Central memory CD8-positive, alpha-beta T cell (primary cell): ENCODE results near the gene ROM1.
"Not testable (repeated sequence)": the region's sequence is repeated elsewhere in the genome, so short reads cannot be mapped to it uniquely, and the experiment has no call there.

ENCODE experiments used
- ATAC-seq: fragments of 150-1000 bp; cut with Tn5 transposase; replicated peaks from 2 replicates; pipeline ENCODE4 v1.10.0; 2022; ENCODE audit warnings: mild to moderate bottlenecking, moderate FRiP score, moderate number of reproducible peaks; ENCODE audit not compliant: poor library complexity, severe bottlenecking; ENCODE audit errors: extremely low read depth
- DNase-seq, 2 donors: peaks; one replicate each; pipeline ENCODE4 v3.0.0; 2021; ENCODE audit warnings: low spot score in 2 of 2
- H3K27ac Mint-ChIP-seq: one replicate; pipeline ENCODE4 v1.8.0; 2022; ENCODE audit warnings: low read depth, mild to moderate bottlenecking, moderate library complexity, mixed read lengths
- H3K27me3 Mint-ChIP-seq: one replicate; pipeline ENCODE4 v1.8.0; 2022; ENCODE audit warnings: mixed read lengths
- H3K36me3 Mint-ChIP-seq: one replicate; pipeline ENCODE4 v1.8.0; 2022; ENCODE audit warnings: mild to moderate bottlenecking, moderate library complexity, mixed read lengths; ENCODE audit not compliant: insufficient read depth
- H3K4me1 Mint-ChIP-seq: one replicate; pipeline ENCODE4 v1.8.0; 2022; ENCODE audit warnings: mixed read lengths
- H3K4me3 Mint-ChIP-seq: one replicate; pipeline ENCODE4 v1.8.0; 2022; ENCODE audit warnings: mild to moderate bottlenecking, moderate library complexity, mixed read lengths
- H3K9me3 Mint-ChIP-seq: one replicate; pipeline ENCODE4 v1.8.0; 2022; ENCODE audit warnings: mixed read lengths

The ROM1 gene, protein sequence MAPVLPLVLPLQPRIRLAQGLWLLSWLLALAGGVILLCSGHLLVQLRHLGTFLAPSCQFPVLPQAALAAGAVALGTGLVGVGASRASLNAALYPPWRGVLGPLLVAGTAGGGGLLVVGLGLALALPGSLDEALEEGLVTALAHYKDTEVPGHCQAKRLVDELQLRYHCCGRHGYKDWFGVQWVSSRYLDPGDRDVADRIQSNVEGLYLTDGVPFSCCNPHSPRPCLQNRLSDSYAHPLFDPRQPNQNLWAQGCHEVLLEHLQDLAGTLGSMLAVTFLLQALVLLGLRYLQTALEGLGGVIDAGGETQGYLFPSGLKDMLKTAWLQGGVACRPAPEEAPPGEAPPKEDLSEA

DNA sequence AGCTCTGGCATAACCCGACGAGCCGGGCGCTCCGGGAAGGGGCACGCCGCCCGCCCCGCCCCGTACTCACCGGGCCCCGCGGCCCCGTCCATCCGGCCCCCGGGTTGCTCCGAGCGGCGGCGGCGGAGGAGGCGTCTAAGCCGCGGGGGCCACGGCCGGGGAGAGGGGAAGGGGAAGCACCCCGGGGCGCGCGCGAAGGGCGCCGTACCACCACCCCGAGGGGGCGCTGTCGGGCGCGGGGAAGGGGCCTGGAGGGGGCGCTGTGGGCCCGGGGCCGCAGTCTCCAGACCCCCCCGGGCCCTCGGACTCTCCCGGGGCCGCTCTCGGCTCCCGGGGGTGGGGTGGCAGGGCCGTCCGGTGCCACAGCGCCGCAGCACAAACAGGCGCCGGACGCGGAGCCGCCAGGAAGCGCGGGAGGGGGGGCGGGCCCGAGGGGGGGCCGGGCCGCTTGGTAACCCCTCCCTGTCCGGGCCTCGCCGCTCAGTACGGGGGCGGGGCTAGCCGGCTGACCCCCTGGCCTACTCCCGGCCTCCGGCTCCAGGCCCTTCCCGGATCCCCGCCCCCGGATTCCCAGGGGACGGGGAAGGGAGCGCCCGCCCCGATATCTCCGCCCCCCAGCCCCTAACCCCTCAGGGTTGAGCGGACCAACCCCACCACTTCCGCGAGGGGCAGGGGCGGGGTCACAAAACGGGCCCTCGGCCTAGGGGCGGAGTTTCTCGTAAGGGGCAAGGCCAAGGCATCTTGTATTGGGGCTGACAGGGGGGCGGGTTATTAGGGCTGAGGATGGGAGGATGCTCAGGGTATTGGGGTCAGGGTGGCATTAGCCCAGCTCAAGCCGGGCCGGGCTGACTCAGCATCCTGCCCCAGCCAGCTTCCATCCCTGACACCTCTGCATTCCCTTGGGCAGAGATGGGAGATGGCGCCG, at the start of gene ROM1, which contains the start of gene EML3:
Gene ROM1, plus strand, starts transcription at position 892 of the 925 bp plus-strand sequence. Its CDS starts 25 bp downstream, at position 917.
Gene EML3, minus strand, starts transcription at position 410 of the 925 bp plus-strand sequence. Its CDS starts 318 bp downstream, at position 92.
- Mint-ChIP-seq H3K36me3 (peaks cover 25% of the 10 kb centered on the region), H3K27me3 (no peaks in the 10 kb centered on the region), H3K9me3 (no peaks in the 10 kb centered on the region), H3K27ac (peak within 1 kb of the TSS; percentile 98), H3K4me3 (peak within 1 kb of the TSS; percentile 93), H3K4me1 (peaks cover 39% of the 10 kb centered on the region)
- ATAC-seq, result peak; percentile 76
- peak; percentile 82 to 87 for DNase-seq

- Mint-ChIP-seq H3K4me1 (peaks cover 36% of the 10 kb centered on the region), H3K27me3 (no peaks in the 10 kb centered on the region), H3K9me3 (no peaks in the 10 kb centered on the region), H3K27ac (no peak overlapping the region), H3K4me3 (no peak overlapping the region), H3K36me3 (peaks cover 60% of the 10 kb centered on the region)
- no peak for ATAC-seq
- DNase-seq, result no peak
Observed at GRCh38 chr11:62565100-62565802, 47.8 kb upstream of the ROM1 start.

DNA sequence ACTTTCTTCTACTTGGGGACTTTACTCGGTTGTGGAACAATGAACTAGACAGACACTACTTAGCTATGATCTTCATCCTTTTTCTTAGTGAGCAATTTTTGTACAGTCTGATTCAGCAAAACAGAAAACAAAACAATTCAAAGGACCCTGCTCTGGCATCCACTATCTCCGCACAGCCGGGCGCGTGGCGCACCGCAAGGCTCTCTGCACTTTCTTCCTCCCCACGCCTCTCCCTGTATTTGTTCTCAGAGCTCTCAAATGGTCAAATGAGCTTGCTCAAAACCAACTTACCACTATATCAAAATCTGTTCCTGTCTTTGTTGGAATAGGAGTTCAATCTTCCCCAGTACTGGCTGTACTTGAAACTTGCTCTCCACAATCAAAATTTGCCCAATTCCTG, 46.8 kb upstream of the ROM1 start:
- Mint-ChIP-seq H3K27me3 (no peaks in the 10 kb centered on the region), H3K4me3 (no peak overlapping the region), H3K36me3 (peaks cover 61% of the 10 kb centered on the region), H3K27ac (no peak overlapping the region), H3K4me1 (peaks cover 34% of the 10 kb centered on the region), H3K9me3 (no peaks in the 10 kb centered on the region)
- ATAC-seq (no peak), DNase-seq (no peak)

DNA sequence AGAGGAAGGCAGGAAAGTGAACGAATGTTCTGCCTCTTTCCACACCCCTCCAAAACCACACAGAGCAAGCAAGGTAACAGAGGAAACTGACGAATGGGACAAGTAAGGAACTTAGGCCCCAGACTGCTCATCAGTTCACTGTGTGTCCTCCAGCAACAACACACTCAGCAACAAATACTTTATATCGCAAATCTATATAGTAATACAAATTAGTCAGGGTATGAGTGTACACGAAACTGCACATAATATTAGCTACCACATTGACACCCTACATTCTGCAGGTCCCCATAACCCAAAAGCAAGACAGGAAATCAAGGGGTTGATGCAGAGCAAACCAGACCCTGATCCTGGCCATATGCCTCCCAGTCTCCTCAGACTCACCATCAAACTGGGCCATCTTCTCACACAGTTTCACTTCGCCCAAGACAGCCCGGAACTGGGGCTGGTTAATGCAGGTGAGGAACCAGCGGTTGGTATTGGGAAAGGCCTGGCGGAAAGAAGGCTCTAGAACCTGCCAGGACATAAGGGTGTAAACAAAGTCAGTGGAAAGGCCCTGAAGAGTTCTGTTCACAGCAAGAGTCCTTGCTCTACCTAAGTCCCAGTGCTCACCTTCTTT, 45.9 kb upstream of the ROM1 start:
- no peaks in the 10 kb centered on the region for H3K27me3 Mint-ChIP-seq
- peaks cover 63% of the 10 kb centered on the region for H3K36me3 Mint-ChIP-seq
- peaks cover 34% of the 10 kb centered on the region for H3K4me1 Mint-ChIP-seq
- DNase-seq, result no peak
- H3K27ac Mint-ChIP-seq, result peak overlapping the region; percentile 83
- peak overlapping the region; percentile 25 for H3K4me3 Mint-ChIP-seq
- ATAC-seq, result no peak
- H3K9me3 Mint-ChIP-seq, result no peaks in the 10 kb centered on the region

- DNase-seq (no peak), ATAC-seq (no peak)
- peaks cover 56% of the 10 kb centered on the region for H3K4me1 Mint-ChIP-seq
- H3K9me3 Mint-ChIP-seq, result no peaks in the 10 kb centered on the region
- no peak overlapping the region for H3K4me3 Mint-ChIP-seq
- no peaks in the 10 kb centered on the region for H3K27me3 Mint-ChIP-seq
- no peak overlapping the region for H3K27ac Mint-ChIP-seq
- H3K36me3 Mint-ChIP-seq, result peaks cover 67% of the 10 kb centered on the region
Observed at GRCh38 chr11:62569611-62570010, 43.4 kb upstream of the ROM1 start.

GRCh38 chr11:62570903-62571302, 42.2 kb upstream of the ROM1 start:
- ATAC-seq, H3K4me3 Mint-ChIP-seq, H3K27me3 Mint-ChIP-seq, DNase-seq, H3K9me3 Mint-ChIP-seq: not testable (repeated sequence)
- peak overlapping the region; percentile 91 for H3K27ac Mint-ChIP-seq
- H3K4me1 Mint-ChIP-seq, result peaks cover 65% of the 10 kb centered on the region
- peaks cover 63% of the 10 kb centered on the region for H3K36me3 Mint-ChIP-seq

- peak overlapping the region; percentile 1 for H3K4me3 Mint-ChIP-seq
- DNase-seq, H3K27me3 Mint-ChIP-seq, H3K9me3 Mint-ChIP-seq, ATAC-seq: not testable (repeated sequence)
- peak overlapping the region; percentile 91 for H3K27ac Mint-ChIP-seq
- peaks cover 60% of the 10 kb centered on the region for H3K4me1 Mint-ChIP-seq
- H3K36me3 Mint-ChIP-seq, result peaks cover 62% of the 10 kb centered on the region
Observed at GRCh38 chr11:62571493-62571892, 41.6 kb upstream of the ROM1 start.

DNA sequence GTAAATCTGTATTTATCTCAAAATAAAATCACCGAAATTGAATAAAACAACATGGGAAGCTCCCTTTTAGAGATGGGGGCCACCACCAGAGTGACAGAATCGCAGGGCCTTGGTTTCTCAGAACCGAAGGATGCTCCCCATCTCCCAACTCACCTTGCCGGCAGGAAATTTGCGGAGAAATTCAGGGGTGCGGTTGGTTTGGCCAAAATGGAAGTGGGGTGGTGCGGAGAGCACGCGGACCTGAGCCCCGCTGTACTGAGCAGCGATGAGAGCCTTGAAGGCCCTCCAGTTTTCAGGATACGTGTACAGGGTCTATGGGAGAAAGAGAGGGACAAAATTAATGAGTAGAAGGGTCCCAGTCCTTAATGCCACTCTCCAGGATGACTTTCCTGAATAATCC, 40.6 kb upstream of the ROM1 start:
- Mint-ChIP-seq H3K4me1 (peaks cover 51% of the 10 kb centered on the region), H3K4me3 (peak overlapping the region; percentile 98), H3K27me3 (no peaks in the 10 kb centered on the region), H3K27ac (peak overlapping the region; percentile 91), H3K9me3 (no peaks in the 10 kb centered on the region), H3K36me3 (peaks cover 56% of the 10 kb centered on the region)
- ATAC-seq (no peak), DNase-seq (no peak)

GRCh38 chr11:62573006-62573591, 40.0 kb upstream of the ROM1 start:
- peak overlapping the region; percentile 98 for H3K4me3 Mint-ChIP-seq
- DNase-seq (peak; percentile 20 to 25), ATAC-seq (peak; percentile 27)
- no peaks in the 10 kb centered on the region for H3K27me3 Mint-ChIP-seq
- H3K27ac Mint-ChIP-seq, result peak overlapping the region; percentile 91
- H3K4me1 Mint-ChIP-seq, result peaks cover 48% of the 10 kb centered on the region
- H3K9me3 Mint-ChIP-seq, result no peaks in the 10 kb centered on the region
- H3K36me3 Mint-ChIP-seq, result peaks cover 60% of the 10 kb centered on the region

DNA sequence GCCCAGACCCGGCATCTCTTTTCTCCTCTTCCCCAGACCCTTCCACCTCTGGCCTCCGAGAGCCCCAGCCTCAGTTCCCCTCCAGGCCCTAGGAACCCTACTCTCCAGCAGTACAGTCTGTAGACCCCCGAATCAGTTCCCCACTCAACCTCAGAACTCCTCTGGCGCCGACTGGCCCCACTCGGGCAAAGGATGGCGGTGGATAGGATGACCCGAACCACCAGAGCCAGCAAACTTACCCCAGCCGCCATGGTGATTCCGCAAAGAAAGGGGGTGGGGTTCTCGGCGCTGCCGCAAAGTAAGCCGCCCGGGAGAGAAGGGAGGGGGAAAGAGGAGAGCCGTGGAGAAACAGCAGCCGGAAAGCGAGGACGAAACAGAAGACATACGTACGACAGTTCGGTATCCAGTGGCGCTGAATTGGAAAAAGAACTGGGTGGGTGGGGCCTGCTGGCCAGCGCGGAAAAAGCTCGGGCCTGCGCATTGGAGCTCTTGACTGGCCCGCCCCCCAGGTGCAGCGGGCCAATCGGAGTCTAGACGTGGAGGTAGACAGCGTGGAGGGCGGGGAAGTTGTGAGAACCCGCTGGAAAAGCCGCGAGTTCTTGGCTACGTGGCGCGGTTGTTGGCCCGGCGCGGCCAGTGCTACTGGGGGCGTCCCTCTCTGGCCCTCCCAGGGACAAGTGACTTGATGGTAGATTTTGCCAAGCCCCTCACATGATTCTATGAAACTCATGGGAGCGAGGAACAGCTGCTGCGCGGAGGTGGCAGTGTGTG, 39.3 kb upstream of the ROM1 start, which contains the start of gene EEF1G:
Gene EEF1G, minus strand, starts transcription at position 300 of the 771 bp plus-strand sequence. Its CDS starts 49 bp downstream, at position 251.
- Mint-ChIP-seq H3K36me3 (peaks cover 63% of the 10 kb centered on the region), H3K4me1 (peaks cover 48% of the 10 kb centered on the region), H3K27me3 (no peaks in the 10 kb centered on the region), H3K9me3 (no peaks in the 10 kb centered on the region), H3K4me3 (peak within 1 kb of the TSS; percentile 98), H3K27ac (peak within 1 kb of the TSS; percentile 91)
- ATAC-seq, result peak; percentile 91
- peak; percentile 92 to 99 for DNase-seq
